Activated T-helper 1 cell treated with anti-CD3 and anti-CD28 coated beads, Interleukin-2, amount 50 U/mL, for 16 hours (primary cell): ENCODE measurements around the gene IMPA2.
A peak's percentile ranks its signal among the peaks of the same experiment; 100 is the strongest.
"Not testable (repeated sequence)": the region's sequence is repeated elsewhere in the genome, so short reads cannot be mapped to it uniquely, and the experiment has no call there.

ENCODE experiments used
- DNase-seq, 2 donors: peaks; one replicate each; pipeline ENCODE4 v3.0.0-alpha.2; 2020; ENCODE audit warnings: low read depth in 1 of 2, low spot score in 1 of 2

Gene IMPA2

DNA sequence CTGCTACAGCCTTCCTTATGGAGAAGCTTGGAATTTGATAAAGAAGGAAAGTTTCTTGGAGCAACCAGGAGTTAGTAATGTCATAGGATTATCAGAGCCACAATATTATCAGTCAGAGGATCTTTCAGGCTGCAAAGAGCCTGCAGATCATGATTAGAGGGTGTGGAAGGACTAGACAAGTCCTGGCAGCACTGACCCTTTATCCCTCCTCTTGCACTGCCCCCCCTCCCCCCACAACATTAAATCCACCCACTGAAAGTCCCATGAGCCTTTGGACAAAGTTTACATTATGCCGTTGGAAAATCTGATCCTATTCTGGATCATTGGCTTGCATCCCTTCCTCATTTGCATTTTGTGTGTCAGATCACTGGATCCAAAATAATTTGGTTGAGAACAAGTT lies 18.7 kb upstream of the IMPA2 start:
- no peak for DNase-seq

DNA sequence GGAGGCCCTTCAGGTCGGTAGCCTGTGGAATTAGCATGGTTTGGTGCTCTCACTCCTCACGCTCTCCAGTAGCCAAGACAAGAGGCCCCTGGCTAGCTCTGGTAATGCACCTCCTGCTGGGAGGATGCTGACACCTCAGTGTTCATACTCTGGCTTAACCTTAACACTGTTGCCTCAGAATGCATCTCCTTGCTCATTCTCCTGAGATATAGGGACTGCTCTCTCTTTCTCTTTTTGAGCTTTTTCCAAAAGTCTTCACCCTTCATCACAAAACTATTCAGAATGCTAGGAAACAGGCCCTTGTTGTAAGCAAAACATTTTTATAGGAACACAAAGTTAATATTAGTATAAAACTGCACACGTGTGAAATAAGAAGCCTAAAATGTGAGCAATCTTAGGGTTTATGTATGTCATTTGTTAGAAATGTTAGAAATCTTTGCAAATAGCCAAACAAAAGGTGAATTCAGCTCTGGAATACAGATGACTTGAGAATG lies 17.3 kb upstream of the IMPA2 start:
- no peak for DNase-seq

DNA sequence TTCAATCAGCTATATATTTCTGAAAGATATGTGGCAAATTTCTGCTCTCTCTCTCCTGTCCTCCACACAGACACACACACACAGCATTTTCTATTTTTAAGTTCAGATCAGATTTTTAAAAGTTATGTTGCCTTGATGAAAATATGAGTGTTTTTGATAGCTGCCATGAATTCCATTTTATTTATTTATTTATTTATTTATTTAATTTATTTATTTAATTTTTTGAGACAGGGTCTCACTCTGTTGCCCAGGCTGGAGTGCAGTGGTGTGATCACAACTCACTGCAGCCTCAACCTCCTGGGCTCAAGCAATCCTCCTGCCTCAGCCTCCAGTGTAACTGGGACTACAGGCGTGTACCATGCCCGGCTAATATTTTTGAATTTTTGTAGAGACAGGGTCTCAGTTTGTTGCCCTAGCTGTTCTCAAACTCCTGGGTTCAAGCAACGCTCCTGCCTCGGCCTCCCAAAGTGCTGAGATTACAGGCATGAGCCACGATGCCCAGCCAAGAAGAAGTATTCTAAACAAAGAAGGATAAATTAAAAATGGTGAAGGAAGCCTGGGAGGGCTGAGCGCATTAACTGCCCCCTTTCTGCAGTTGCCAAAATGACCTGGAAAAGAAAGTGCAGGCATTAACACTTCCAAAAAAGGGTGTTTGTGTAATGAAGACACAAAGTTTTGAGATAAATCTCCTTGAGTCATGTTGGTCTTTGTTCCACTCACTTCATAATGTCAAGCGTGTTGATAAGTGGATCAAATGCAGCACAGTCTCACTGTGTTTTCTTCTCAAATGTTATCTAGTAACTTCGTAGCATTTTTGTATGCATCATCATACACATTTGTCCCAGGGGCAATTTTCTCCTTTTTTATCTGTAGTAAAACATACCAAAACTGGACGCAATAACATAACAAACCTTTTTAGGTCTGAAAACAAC lies 11.1 kb upstream of the IMPA2 start:
- no peak for DNase-seq

GRCh38 chr18:11970836-11971226 lies 10.5 kb upstream of the IMPA2 start:
- not testable (repeated sequence) for DNase-seq

DNA sequence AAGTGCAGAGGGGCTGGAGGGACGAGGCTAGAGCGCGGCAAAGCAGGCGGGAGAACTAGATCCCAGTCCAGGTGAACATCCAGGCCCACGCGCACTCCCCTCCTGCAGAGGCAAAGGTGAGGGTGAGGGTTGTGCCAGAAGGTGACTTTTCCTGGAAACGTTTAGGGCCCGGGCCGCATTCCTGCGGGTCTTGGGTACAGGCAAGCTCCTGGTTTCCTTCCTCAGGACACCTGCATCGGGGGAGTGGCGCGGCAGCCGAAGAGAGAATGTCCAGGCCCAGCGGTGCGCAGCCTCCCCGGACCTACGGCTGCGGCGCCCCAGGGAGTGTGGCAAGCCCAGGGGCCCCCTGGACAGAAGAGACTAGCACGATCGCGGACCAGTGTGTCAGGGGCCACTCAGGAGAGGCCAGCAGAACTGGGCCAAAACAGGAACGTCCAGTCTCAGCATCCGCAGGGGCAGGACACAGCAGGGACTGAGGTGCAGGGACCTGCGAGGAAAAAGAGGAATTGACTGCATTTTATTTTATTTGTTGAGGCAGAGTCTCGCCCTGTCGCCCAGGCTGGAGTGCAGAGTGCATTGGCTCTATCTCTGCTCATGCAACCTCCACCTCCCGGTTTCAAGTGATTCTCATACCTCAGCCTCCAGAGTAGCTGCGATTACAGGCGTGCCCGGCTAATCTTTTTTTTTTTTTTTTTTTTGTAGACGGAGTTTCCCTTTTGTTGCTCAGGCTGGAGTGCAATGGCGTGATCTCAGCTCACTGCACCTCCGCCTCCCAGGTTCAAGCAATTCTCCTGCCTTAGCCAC lies 8.7 kb upstream of the IMPA2 start:
- no peak for DNase-seq

- DNase-seq: no peak
Measured at GRCh38 chr18:11974741-11975325, 6.5 kb upstream of the IMPA2 start.

GRCh38 chr18:11975723-11976122 lies 5.6 kb upstream of the IMPA2 start:
- no peak for DNase-seq

DNA sequence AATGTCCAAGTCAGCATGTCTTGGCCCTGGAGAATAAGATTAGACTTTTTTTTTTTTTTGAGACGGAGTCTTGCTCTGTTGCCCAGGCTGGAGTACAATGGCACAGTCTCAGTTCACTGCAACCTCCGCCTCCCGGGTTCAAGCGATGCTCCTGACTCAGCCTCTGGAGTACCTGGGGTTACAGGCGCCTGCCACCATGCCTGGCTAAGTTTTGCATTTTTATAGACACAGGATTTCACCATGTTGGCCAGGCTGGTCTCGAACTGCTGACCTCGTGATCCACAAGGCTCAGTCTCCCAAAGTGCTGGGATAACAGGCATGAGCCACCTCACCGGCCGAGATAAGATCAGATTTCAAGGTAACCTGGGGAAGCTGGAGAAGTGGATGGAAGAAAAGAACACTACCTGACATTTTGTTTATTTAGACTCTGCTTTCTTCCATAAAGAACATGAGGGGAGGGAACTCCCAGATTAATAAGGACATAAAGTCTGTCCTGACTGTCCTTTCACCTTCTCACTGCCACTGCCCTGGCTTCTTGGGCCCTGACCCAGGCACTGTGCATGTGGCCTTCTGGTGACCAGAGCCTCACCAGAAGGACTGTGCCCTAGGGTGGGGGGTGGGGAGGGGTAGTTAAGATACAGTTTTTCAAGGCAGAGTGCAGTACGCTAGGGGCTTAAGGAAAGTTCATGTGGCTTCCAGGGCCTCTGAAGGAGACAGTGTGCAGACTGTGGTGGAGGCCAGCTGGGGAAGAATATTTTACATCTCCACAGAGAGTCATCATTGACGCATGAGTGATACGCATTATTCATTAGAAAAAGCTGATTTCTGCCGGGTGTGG lies 4.8 kb upstream of the IMPA2 start:
- DNase-seq: no peak

DNA sequence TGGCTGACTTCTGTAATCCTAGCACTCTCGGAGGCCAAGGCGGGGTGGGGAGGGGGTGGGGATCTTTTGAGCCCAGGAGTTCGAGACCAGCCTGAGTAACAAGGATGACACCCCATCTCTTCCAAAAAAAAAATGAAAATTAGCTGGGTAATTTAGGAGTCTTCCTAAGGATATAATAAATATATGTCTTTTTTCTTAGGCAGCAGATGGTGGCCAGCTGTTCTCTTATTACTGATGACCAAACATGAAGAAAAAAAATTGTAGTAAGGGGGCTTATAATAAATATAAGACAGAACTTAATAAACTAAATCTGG lies 4.2 kb upstream of the IMPA2 start:
- no peak for DNase-seq

- DNase-seq: no peak
Measured at GRCh38 chr18:11978956-11979355, 2.4 kb upstream of the IMPA2 start.

DNA sequence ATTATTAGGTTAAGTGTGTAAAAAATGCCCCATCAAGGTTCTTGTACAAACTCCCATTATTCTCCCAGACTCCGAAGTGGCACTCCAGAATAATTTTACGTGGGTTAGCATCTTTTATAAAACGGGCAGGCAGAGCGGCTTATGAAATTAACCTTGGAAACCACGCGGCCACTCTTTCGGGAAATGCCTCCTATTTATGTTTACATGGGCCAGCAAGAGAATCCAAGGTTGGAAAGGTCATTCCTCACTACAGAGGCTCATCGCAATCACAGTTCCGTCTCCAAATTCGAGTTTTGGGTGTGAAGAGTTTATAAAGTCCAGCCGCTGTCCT lies 1.2 kb upstream of the IMPA2 start:
- no peak for DNase-seq

DNA sequence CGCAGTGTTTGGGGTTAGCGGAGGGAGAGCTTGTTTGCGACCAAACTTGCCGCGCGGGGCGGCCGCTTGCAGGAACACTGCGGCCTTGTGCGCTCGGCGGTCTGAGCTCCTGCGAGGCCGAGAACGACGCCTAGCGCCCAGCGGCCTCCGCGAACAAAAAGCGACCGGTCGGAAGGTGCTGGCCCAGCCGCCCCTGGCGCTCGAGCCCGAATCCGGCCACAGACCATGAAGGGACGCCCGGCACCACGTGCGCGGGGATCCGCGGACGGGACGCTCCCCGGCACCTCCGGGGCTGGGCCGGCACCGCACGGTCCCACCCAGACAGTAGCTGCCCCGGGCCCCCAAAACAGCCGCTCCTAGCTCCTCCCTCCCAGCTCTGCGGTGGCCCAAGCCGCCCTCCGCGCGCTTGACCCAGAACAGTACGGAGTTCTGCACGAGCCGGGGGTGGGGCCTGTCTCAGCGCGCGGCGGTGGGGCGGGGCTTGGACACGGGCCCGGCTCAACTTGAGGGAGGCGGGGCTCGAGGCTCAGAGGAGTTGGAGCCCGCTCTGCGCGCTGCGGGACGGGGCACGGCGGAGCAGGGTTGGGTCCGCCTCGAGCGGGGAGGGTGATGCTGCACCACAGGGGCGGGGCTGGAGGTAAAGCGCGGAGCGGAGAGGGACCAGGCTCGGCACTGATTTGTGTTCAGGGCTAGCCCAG lies 664 bp upstream of the IMPA2 start:
- peak; percentile 92 for DNase-seq

GRCh38 chr18:11981543-11982366 lies 448 bp downstream of the IMPA2 start:
- DNase-seq: no peak

DNA sequence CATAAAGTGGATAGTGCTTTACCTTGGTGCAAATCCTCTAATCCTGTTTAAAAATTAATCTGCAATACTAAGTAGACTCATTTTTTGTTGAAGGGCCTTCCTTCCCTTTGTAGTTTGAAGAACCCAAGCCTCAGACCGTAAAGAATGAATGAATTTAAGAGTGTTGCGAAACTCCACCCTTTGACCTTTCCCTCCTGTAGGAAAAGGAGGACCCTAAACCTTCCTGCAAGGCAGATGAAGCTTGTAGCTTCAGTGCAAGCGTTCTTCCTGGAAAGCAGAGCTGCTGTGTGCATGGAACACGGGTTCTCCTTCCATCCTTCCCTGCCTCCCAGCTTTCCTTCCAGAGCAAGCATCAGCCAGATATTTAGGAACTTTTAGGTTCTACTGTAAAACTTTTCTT lies 1.7 kb downstream of the IMPA2 start:
- DNase-seq: no peak

DNA sequence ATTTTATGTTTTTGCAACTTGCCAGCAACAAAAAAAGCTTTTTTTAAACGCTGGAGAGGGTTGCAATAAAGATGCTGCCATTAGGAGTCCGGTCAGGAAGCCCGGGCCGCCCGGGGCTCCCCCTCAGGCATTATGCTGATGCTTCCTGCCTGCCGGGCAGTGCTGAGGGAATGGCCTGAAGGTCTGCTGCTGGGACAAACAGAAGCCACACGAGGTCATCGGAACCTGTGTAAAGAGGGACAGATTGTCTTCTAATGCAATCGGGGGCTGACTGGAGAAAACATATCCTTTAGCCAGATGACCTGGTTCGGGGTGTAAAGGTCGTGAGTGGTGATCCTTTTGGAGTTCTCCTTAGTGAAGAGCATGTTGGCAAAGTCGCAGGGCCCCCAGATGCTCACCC lies 2.3 kb downstream of the IMPA2 start:
- DNase-seq: no peak

GRCh38 chr18:11984091-11984490 lies 2.8 kb downstream of the IMPA2 start:
- DNase-seq: no peak

DNA sequence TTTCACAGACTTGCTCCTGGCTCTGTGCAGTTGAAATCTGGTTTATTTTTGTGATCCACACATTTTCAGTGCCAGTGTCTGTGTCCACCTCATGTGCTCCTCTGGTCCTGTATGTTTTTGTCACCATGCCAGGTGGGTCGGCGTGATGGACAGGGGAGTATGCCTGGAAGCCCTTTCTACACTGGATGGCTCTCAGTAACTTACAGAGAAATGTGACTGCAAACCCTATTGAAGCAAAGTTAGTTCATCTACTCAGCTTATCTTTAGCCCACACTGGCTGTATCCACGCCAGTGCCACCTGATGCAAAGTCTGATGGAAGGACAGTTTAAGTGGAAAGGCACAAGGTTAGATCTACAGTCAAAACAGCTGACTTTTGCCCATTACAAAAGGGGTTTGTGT lies 4.3 kb downstream of the IMPA2 start:
- DNase-seq: no peak

DNA sequence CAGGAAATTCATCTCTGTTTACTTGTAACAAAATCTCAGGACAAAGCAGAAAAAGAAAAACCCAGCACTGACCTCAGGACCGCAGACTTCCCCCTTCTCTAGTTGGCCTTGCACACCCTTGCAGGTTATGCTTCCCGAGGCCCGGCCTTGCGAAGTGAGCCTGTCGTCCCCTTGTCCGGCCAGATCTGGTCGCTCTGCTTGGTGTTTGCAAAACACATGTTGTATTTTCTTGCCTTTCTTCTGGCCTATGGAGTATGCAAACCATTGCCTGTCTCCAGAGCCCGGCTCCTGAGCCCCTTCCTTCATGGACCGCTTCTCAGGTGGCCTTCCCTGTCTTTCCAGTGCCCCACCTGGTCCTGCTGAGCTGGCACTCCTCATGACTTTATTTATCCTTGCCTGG lies 4.8 kb downstream of the IMPA2 start:
- DNase-seq: no peak

DNA sequence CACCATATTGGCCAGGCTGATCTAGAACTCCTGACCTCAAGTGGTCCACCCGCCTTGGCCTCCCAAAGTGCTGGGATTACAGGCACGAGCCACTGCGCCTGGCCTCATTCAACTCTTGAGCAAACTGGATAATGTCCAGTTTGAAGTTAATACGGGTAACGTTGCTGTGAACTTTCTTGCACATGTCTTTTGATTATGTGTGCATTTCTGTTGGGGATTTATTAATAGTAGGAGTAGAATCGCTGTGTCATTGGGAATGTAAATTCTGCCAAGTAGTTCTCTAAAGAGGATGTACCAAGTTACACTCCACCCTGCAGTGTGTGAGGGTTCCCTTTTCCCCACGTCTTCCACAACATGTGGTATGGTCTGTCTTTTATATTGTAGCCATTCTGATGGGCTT lies 6.2 kb downstream of the IMPA2 start:
- no peak for DNase-seq

GRCh38 chr18:11989174-11989573 lies 7.9 kb downstream of the IMPA2 start:
- DNase-seq: no peak
